SIG-M5 (cell line): ENCODE data around the gene PCBD1.

ENCODE experiments used
- DNase-seq: peaks from one replicate; lab custom pipeline; 2025; lab: John Stamatoyannopoulos, UW

Gene PCBD1

GRCh38 chr10:70834021-70834420 lies 54.3 kb downstream of the PCBD1 start:
- DNase-seq: no peak

GRCh38 chr10:70833601-70834000 lies 54.8 kb downstream of the PCBD1 start:
- DNase-seq: no peak
